NCI-H128 (cell line): ENCODE measurements around the gene CD82.

Experiments
- DNase-seq: peaks from one replicate; lab custom pipeline; 2025; ENCODE audit not compliant: unreplicated experiment; lab: John Stamatoyannopoulos, UW

Gene CD82

DNA sequence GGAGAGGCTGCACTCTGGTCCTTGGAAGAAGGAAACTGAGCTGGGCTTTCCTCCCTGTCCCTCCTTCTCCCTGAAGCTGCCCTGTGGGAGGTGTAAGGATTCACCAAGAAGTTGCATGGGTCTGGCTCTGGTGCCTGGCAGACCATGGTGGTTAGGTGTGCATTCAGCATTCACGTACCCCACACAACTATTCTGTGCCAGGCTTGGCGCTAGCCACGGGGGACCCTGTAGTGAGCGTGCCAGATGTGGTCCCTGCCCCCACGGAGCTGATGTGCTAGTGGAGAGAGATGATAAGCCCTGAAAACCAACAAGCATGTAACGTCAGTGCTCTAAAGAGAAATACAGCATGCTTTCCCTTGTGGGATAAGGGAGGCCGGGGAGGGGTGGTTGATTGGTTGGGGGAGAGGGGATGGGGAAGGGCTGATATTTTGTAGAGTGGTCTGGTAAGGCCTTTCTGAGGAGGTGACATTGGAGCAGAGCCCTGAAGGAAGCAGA, 48.9 kb downstream of the CD82 start:
- DNase-seq = no peak

DNA sequence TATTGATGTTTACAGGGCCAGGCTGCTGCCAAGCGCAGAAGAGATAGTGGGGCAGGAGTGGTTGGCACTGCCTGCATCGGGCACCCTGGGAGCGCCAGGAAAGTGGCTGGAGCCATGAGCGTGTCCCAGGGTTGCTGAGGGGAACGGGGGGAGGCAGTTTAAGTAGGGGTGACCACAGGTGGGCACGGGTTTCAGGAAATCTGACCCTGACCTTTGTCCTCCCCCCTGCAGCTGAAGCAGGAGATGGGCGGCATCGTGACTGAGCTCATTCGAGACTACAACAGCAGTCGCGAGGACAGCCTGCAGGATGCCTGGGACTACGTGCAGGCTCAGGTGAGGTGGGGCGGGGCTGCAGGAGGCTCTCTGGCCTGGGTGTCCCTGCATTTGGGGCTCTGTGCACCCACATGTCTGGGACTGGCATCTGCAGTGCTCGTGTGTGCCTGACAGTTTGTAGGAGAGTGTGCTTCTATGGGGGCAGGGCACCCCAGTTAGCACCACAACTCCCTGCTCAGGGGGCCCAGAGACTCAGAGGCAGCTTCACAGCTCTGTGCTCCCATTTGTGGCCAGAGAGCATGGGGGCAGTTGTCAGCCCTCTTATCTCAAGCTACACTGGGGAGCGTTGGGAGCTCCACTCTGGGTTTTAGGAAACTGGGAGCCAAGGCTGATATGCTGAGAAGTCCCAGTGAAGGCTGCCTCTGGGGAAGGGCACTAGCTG, 49.7 kb downstream of the CD82 start:
- DNase-seq = no peak

DNA sequence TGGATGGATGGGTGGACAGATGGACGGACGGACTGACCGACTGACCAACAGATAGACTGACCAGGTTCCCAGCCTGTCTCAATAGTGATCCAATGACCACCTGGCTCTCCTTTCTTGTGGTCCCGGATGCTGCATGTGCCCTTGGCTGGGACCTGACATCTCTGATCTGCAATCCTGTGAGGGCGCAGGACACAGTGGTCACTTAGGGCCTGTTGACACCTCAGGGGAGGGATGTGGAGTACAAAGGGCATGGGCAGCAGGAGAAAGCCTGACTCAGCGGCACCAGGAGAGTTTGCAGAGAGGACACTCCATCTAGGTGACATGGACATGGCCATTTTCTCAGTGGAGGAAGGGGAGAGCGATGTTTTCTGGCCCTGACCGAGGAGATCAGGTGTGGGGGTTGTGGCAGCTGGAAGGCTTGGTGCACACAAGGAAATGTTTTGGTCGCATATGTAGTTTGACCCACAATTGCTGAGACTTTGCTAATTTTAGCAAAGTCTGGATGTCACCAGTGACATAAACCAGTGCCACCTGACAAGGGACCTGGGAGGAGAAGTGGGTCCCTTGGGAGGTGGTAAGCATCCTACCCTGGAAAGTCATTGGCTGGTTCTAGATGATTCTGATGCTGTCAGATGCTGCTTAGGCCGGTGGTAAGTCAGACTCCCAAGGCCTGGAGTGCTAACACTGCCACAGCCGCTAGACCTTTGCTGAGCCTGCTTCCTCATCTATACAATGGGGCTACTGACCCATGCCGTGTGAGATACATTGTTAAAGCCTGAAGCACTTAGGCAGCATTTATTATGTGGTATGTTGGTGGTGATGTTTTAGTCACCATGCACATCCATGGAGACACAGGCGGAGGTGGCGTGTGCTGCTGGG, 50.7 kb downstream of the CD82 start:
- DNase-seq = no peak

GRCh38 chr11:44617671-44618461, 52.4 kb downstream of the CD82 start:
- DNase-seq = no peak

DNA sequence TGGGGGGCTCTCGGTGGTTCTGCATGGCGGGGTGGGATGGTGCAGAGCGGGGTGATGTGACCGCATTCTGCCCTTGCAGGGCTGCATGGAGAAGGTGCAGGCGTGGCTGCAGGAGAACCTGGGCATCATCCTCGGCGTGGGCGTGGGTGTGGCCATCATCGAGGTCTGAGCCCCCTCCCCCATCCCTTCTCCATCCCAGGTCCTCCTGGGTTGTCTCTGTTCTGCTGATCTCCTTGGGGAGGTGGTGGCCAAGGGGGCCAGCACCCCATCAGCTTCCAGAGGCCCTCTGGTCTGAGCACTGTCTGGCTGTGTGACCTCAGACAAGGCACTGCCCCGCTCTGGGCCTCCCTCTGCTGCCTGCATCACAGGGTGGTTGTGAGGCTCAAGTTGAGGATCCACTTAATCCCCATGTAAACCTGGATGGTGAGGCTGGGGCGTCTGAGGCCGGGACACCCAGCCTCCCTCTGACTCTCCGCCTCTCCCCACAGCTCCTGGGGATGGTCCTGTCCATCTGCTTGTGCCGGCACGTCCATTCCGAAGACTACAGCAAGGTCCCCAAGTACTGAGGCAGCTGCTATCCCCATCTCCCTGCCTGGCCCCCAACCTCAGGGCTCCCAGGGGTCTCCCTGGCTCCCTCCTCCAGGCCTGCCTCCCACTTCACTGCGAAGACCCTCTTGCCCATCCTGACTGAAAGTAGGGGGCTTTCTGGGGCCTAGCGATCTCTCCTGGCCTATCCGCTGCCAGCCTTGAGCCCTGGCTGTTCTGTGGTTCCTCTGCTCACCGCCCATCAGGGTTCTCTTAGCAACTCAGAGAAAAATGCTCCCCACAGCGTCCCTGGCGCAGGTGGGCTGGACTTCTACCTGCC, 53.3 kb downstream of the CD82 start:
- no peak for DNase-seq

- DNase-seq = no peak
Measured at GRCh38 chr11:44620328-44620725, 54.9 kb downstream of the CD82 start.

DNA sequence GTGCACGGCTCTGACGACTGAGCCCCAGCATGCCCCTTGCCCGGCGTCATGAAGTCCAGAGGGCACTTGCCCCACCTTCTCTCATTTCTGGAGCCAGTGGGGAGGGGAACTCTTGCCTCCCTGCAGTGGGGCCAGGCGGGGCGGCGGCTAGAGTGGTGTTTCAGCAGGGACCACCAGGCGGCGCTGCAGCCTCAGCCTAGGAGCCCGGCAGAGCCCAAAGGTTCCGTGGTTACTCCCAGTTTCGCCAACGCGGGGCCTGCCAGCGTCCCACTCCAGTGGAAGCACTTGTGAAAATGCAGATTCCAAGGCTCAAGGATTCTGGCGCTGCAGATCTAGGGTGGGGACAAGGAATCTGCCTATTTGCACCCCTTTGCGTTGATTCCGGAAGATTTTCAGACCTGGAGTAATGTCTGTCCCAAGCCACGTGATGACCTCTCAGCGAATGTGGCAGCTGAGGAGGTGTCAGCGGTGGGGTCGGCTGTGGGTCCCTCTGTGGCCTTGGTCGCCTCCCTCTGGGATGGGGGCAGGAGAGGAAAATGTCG, 55.7 kb downstream of the CD82 start:
- DNase-seq = no peak

GRCh38 chr11:44621784-44622183, 56.3 kb downstream of the CD82 start:
- DNase-seq = no peak

DNA sequence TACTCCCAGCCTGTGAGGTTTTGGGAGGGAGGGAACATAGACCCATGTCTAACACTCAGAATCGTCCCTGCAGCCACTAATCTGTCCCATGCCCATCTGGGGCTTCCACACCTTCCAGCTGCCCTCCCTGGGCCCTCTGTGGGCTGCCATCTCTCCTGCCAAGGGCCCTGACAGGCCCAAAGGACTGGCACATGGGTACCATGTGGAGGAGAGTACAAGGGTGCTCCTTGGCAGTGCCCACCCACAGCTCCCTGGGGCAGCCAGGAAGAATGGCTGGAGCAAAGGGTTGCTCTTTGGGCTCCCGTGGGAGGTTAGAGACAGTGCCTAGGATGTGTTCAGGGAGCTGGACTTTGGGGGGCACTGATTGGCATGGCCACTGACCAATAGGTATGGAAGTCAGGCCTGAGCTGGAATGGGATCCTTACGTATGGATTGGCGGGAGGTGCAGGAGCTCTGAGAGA, 56.8 kb downstream of the CD82 start:
- DNase-seq = no peak

DNA sequence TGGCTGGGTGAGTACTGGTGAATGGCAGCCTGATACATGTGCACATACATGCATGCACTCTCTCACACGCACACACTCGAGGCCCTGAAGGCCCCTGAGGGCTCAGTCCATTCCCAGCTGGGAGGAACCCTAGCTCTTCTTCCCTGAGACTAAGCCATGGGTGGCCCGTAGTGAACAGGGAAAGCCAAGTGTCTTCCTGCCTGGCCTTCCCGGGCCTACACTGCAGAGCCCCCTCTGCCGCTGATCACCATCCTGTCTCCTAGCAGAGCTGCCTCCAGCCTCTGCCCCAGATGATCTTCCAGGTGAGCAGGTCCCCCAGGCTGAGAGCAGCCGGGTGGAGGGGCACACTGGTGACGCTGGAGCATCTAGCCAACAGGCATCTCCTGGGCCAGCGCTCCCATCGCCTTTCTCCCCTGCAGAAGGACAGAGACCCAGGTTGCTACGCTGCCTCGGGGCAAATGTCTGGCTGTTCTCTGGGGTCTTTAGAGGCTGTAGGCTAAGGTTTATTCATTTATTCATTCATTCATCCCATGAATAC, 57.3 kb downstream of the CD82 start:
- DNase-seq = no peak

GRCh38 chr11:44623341-44623730, 57.9 kb downstream of the CD82 start:
- DNase-seq = no peak

- DNase-seq = no peak
Measured at GRCh38 chr11:44623731-44624491, 58.4 kb downstream of the CD82 start.

- no peak for DNase-seq
Measured at GRCh38 chr11:44624761-44625221, 59.3 kb downstream of the CD82 start.

GRCh38 chr11:44625759-44626523, 60.5 kb downstream of the CD82 start:
- no peak for DNase-seq

- DNase-seq = no peak
Measured at GRCh38 chr11:44626645-44627044, 61.2 kb downstream of the CD82 start.

DNA sequence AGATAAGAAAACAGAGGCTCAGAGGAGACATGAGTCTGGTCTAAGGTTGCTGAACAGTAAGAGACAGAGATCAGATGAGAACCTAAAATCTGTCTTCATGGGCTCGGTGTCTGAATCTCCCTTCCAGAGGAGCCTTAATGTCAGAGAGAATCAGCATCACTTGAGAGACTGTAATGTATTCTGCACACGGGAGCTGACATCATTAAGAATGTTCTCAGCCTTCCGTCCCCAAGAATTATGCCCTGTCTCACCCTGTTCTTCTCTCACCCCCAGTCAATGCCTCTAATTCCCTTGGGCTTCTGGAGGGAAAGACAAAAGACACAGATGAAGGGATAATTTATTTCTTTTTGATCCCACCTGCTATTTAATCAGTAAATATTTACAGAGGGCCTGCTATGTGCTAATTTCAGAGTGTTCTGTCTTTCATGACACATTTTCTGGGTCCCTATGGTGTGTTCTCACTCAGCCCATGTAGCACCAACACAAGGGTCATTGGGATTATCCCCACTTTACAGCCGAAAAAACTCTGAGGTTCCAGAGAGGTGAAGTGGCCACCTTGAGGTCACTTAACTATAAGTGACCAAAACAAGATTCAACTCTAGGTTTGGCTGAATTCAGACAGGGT, 61.8 kb downstream of the CD82 start:
- DNase-seq = no peak

DNA sequence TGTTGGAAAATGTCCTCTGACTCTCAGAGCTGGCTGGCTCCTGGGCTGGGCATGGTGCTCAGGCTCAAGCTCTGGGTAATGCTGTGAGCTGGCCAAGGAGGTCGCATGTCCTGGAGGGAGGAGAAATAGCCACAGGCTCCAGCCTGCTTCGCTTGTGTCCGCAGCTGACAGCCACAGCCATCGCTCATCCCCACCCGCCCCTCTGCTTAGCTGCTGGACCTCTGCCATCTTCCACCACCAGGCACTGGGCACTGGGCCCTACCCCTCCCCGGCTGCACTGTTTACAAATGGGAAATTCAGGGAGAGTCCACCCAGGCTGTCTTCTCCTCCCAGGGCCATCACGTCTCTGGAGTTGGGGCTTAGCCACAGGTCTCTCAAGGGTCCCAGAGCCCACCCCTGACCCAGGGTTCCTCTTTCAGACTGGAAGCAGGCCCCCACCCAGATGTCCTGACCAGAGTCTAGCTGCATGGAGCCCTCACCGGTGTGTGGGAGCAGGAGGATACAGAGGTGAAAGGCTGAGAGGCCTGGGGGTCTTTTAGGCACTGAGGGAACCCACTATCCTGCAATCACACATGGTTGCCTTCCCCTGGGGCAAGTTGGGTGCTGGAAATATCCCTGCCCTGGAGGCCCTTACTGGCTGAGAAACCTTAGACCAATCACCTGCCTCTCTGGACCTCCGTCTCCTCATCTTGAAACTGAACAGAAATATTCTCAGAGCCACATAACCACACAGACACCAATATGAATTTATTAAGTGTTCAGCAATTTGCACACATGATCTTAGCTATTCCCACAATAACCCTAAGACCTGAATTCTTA, 62.7 kb downstream of the CD82 start:
- DNase-seq = no peak
